ENCODE measurements around the gene CLMP. TPM values are rescaled to one million over a fixed set of nuclear protein-coding genes. Genes with fewer than 3 reads are reported as not detected.
A peak's percentile ranks its signal among the peaks of the same experiment; 100 is the strongest.

Gene CLMP
- polyA plus RNA-seq, 2 of the 4 experiments (the other 2 are of a cell fraction), result 15.7 to 17.1 TPM

DNA sequence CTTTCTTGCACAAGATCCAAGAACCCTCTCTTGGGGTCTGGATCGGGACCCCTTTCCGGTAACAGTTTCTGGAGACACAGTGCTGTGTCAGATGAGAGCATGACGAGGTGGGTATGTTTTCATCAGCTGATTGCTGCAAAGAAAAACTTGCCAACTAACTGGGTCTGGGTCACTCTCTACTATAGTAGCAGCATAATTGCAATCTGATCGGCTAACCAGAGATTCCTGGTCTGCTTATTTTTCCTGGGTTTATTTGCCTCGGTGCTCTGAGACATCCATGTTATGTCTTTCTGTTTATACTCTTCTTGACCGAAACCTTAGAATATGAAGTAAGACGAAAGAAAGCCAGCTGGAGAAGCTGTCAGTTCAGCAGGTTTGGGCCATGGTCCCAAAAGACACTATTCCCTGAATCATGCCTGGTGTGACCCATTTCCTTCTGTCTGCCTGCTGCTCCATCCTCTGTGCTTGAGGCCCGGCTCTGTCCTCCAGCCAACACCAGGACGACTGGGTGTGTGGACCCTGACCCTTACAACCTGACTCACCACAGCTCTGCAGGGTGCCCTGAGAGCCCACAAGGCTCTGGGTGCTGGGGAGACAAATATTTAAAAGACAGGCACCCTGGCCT, 24.1 kb upstream of the CLMP start:
- TF ChIP-seq, protein P1, sequence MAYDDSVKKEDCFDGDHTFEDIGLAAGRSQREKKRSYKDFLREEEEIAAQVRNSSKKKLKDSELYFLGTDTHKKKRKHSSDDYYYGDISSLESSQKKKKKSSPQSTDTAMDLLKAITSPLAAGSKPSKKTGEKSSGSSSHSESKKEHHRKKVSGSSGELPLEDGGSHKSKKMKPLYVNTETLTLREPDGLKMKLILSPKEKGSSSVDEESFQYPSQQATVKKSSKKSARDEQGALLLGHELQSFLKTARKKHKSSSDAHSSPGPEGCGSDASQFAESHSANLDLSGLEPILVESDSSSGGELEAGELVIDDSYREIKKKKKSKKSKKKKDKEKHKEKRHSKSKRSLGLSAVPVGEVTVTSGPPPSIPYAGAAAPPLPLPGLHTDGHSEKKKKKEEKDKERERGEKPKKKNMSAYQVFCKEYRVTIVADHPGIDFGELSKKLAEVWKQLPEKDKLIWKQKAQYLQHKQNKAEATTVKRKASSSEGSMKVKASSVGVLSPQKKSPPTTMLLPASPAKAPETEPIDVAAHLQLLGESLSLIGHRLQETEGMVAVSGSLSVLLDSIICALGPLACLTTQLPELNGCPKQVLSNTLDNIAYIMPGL (CRISPR knock-in tag; IDR thresholded peaks at IDR 0.05; ENCODE audit: borderline replicate concordance), result no peak
- TF ChIP-seq, protein P2, sequence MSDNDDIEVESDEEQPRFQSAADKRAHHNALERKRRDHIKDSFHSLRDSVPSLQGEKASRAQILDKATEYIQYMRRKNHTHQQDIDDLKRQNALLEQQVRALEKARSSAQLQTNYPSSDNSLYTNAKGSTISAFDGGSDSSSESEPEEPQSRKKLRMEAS (IDR thresholded peaks at IDR 0.05), result 0 out of 2 replicates have a peak, but pooled peaks have one; percentile 29
- TF ChIP-seq EHF (CRISPR knock-in tag; IDR thresholded peaks at IDR 0.05) (no peak), JUNB (IDR thresholded peaks at IDR 0.05) (no peak), ESRRA (IDR thresholded peaks at IDR 0.05; ENCODE audit: borderline replicate concordance, low read length) (no peak), EHMT2 (IDR thresholded peaks at IDR 0.05; ENCODE audit: low read depth) (no peak), ZNF302 (CRISPR knock-in tag; IDR thresholded peaks at IDR 0.05) (no peak), GATA3 (IDR thresholded peaks at IDR 0.05; ENCODE audit: borderline replicate concordance) (no peak), ZC3H11A (IDR thresholded peaks at IDR 0.05) (no peak), MYC (IDR thresholded peaks at IDR 0.05; ENCODE audit: borderline replicate concordance, low read length) (no peak), FOSL2 (IDR thresholded peaks at IDR 0.05) (no peak), FOSL2 (CRISPR knock-in tag; IDR thresholded peaks at IDR 0.05) (peak; percentile 51), FOSB (CRISPR knock-in tag; IDR thresholded peaks at IDR 0.05) (no peak)
- TF ChIP-seq, protein P3, sequence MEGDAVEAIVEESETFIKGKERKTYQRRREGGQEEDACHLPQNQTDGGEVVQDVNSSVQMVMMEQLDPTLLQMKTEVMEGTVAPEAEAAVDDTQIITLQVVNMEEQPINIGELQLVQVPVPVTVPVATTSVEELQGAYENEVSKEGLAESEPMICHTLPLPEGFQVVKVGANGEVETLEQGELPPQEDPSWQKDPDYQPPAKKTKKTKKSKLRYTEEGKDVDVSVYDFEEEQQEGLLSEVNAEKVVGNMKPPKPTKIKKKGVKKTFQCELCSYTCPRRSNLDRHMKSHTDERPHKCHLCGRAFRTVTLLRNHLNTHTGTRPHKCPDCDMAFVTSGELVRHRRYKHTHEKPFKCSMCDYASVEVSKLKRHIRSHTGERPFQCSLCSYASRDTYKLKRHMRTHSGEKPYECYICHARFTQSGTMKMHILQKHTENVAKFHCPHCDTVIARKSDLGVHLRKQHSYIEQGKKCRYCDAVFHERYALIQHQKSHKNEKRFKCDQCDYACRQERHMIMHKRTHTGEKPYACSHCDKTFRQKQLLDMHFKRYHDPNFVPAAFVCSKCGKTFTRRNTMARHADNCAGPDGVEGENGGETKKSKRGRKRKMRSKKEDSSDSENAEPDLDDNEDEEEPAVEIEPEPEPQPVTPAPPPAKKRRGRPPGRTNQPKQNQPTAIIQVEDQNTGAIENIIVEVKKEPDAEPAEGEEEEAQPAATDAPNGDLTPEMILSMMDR (IDR thresholded peaks at IDR 0.05), result no peak
- TF ChIP-seq, protein P4, sequence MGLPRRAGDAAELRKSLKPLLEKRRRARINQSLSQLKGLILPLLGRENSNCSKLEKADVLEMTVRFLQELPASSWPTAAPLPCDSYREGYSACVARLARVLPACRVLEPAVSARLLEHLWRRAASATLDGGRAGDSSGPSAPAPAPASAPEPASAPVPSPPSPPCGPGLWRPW (IDR thresholded peaks at IDR 0.05), result no peak
- TF ChIP-seq, protein P5, sequence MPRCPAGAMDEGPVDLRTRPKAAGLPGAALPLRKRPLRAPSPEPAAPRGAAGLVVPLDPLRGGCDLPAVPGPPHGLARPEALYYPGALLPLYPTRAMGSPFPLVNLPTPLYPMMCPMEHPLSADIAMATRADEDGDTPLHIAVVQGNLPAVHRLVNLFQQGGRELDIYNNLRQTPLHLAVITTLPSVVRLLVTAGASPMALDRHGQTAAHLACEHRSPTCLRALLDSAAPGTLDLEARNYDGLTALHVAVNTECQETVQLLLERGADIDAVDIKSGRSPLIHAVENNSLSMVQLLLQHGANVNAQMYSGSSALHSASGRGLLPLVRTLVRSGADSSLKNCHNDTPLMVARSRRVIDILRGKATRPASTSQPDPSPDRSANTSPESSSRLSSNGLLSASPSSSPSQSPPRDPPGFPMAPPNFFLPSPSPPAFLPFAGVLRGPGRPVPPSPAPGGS (IDR thresholded peaks at IDR 0.05), result no peak
- 40% methylated on average over 9 of the region's 9 CpGs for WGBS (ENCODE audit: missing lambda C conversion rate)
- H3K9me3 ChIP-seq, result peaks cover 7% of the 10 kb centered on the region
- H3K4me2 ChIP-seq, result peak overlapping the region; percentile 79
- ATAC-seq, result peak; percentile 87 to 94; a peak in 5 of 6 replicates
- H3K4me1 ChIP-seq, result peaks cover 30% of the 10 kb centered on the region
- FAIRE-seq, result no peak
- H3K27ac ChIP-seq, result peak overlapping the region; percentile 85 to 92
- ChIA-PET CTCF (interaction anchor here (1.2 to 4.7 kb wide), 4 partner anchors 17 to 108 kb away, joined by 3 to 21 read pairs (median 4); no protein-coding TSS in a partner anchor), POLR2A (no interaction called here)
- H3K4me3 ChIP-seq, result no peak overlapping the region
- DNase-seq (ENCODE audit: low read depth in 1 of 2, low spot score in 1 of 2), result peak in 1 of 2 experiments; percentile 68

DNA sequence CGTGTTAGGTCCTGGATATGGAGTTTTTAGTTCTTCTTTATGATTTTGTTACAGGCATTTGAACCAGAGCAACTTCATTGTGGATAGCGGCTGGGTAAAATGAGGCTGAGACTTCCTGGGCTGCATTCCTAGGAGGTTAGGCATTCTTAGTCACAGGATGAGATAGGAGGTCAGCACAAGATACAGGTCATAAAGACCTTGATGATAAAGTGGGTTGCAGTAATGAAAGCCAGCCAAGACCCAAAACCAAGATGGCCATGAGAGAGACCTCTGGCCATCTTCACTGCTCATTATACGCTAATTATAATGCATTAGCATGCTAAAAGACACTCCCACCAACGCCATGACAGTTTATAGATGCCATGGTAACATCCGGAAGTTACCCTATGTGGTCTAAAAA, 23.4 kb upstream of the CLMP start:
- peak overlapping the region; percentile 85 to 92 for H3K27ac ChIP-seq
- WGBS (ENCODE audit: missing lambda C conversion rate), result 25% methylated on average over 5 of the region's 5 CpGs
- peaks cover 30% of the 10 kb centered on the region for H3K4me1 ChIP-seq
- no peak for FAIRE-seq
- DNase-seq (ENCODE audit: low read depth in 1 of 2, low spot score in 1 of 2), result peak in 1 of 2 experiments; percentile 37
- peaks cover 7% of the 10 kb centered on the region for H3K9me3 ChIP-seq
- ATAC-seq, result peak; percentile 19 to 76; a peak in 3 of 6 replicates
- ChIA-PET POLR2A (no interaction called here), CTCF (interaction anchor here (0.6 to 4.7 kb wide), 5 partner anchors 17 to 637 kb away, joined by 3 to 21 read pairs (median 3); no protein-coding TSS in a partner anchor)
- TF ChIP-seq, protein P3 (IDR thresholded peaks at IDR 0.05), result no peak
- TF ChIP-seq, protein P6, sequence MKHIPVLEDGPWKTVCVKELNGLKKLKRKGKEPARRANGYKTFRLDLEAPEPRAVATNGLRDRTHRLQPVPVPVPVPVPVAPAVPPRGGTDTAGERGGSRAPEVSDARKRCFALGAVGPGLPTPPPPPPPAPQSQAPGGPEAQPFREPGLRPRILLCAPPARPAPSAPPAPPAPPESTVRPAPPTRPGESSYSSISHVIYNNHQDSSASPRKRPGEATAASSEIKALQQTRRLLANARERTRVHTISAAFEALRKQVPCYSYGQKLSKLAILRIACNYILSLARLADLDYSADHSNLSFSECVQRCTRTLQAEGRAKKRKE (CRISPR knock-in tag; IDR thresholded peaks at IDR 0.05; ENCODE audit: low read depth), result peak; percentile 79; the same call in 1 of the 2 replicates
- no peak for TF ChIP-seq HDAC2 (IDR thresholded peaks at IDR 0.05)
- no peak for TF ChIP-seq HOXB13 (CRISPR knock-in tag; IDR thresholded peaks at IDR 0.05; ENCODE audit: low read depth)
- no peak for TF ChIP-seq FOSL2 (IDR thresholded peaks at IDR 0.05)
- peak; percentile 36 for TF ChIP-seq FOSL2 (CRISPR knock-in tag; IDR thresholded peaks at IDR 0.05)
- 0 out of 2 replicates have a peak, but pooled peaks have one; percentile 34 for TF ChIP-seq ZNF302 (CRISPR knock-in tag; IDR thresholded peaks at IDR 0.05)
- TF ChIP-seq CHD2 (IDR thresholded peaks at IDR 0.05; ENCODE audit: low read length, partially characterized antibody), result no peak
- TF ChIP-seq KDM1A (IDR thresholded peaks at IDR 0.05; ENCODE audit: low read depth), result no peak
- no peak; the same call in 1 of the 2 replicates for TF ChIP-seq HOXB5 (CRISPR knock-in tag; IDR thresholded peaks at IDR 0.05)
- H3K4me2 ChIP-seq, result peak overlapping the region; percentile 79
- no peak overlapping the region for H3K4me3 ChIP-seq
